Mesodermal cell (in vitro differentiated cells): ENCODE results near the gene IGSF9.

Experiments used
- H3K27ac ChIP-seq: 2 replicates; pipeline ENCODE4 v1.7.0; 2013; ENCODE audit warnings: mild to moderate bottlenecking, low read depth, low read length, moderate library complexity; ENCODE audit not compliant: severe bottlenecking
- H3K36me3 ChIP-seq: 2 replicates; pipeline ENCODE4 v1.7.1; 2013; ENCODE audit warnings: mild to moderate bottlenecking, low read length, moderate library complexity; ENCODE audit not compliant: control insufficient read depth, insufficient read depth
- H3K4me1 ChIP-seq: one replicate; pipeline ENCODE4 v1.7.1; 2013; ENCODE audit warnings: mild to moderate bottlenecking, low read length; ENCODE audit not compliant: insufficient read depth, control insufficient read depth, poor library complexity, severe bottlenecking
- H3K4me3 ChIP-seq: 2 replicates; pipeline ENCODE4 v1.7.0; 2013; ENCODE audit warnings: low read length, control low read depth, mild to moderate bottlenecking; ENCODE audit not compliant: insufficient read depth, poor library complexity, severe bottlenecking; ENCODE audit errors: extremely low read depth
- H3K9me3 ChIP-seq: 2 replicates; pipeline ENCODE4 v1.7.1; 2013; ENCODE audit warnings: mild to moderate bottlenecking, low read length, moderate library complexity; ENCODE audit not compliant: control insufficient read depth
- WGBS, 2 experiments: methylation state at CpG; one replicate each; pipeline ENCODE4 v1.1.5; 2013; ENCODE audit warnings: missing lambda C conversion rate in 2 of 2; ENCODE audit not compliant: insufficient coverage in 2 of 2; 5-methylcytosine and 5-hydroxymethylcytosine counted together

Gene IGSF9

GRCh38 chr1:159918352-159919200 is 26.8 kb downstream of the IGSF9 start:
- H3K9me3 ChIP-seq, result no peaks in the 10 kb centered on the region
- WGBS, 2 experiments, result 96 to 98% methylated on average over 8 to 12 of the region's 13 CpGs
- H3K36me3 ChIP-seq, result peaks cover 57% of the 10 kb centered on the region
- H3K27ac ChIP-seq, result no peak overlapping the region
- H3K4me1 ChIP-seq, result peaks cover 77% of the 10 kb centered on the region
- H3K4me3 ChIP-seq, result no peak overlapping the region

DNA sequence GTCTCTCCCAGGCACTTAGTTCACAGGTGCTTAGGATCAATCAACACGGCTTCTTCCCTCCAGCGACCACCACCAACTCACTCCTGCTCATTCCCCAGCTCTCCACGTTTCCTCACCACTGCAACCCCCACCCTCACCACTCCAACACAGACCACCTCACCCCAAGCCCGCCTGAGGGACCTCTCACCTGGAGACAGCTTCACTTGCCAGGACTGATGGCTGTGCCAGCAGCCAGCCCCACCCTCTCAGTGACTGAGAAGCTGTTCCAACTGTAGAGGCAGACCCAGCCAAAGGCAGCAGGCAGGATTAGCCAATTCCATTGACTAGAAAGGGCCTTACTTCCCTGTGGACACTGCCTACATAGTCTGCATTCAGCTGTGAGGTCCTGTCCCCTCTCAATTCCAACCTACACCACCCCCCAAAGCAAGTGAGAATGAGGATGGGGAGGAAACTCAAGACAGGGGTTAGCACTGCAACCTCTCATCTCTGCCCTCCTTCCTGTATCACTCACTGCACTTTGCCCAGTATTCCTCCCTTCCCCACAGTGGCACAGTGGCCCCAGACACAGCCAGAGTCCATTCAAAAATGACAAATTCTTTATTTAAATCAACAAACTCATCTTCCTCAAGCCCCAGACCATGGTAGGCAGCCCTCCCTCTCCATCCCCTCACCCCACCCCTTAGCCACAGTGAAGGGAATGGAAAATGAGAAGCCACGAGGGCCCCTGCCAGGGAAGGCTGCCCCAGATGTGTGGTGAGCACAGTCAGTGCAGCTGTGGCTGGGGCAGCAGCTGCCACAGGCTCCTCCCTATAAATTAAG is 27.7 kb downstream of the IGSF9 start:
- Histone ChIP-seq H3K9me3 (no peaks in the 10 kb centered on the region), H3K4me1 (peaks cover 76% of the 10 kb centered on the region), H3K4me3 (no peak overlapping the region), H3K27ac (no peak overlapping the region), H3K36me3 (peaks cover 53% of the 10 kb centered on the region)
- 88 to 93% methylated on average over 4 of the region's 5 CpGs for WGBS, 2 experiments

DNA sequence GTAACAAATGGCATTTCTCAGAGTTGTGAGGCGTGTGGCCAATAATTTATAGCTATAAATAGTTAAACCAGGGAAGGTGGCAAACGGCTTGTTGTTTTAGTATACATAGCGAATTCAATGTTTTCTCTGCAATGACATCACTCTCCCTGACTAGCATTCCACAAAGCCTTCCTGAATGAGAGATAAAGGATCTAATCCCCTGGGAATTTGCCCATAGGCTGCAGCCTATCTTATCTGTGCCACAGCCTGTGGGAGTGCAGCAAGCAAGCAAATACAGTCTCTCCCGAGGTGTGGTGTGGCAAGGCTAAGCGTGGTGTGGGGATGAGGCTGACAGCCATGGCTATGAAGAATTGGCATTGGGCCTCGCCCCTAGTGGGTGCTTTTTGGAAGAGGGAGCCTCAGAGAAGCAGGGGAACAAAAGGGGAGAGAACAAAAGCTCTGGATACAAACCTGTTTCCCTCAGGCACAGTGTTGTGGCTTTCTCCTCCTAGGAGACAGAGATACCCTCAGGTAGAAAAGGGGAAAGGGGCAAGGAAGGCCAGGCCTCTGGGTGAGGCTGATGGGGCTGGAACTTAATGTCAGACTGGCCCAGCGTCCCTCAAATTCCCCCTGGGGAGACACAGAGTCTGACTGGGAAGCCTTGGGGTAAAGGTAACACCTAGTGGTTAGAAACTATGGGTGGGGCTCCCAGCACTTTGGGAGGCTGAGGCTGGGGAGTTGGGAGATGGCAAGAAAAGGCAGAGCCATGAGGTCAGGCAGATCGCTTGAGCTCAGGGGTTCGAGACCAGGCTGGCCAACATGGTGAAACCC is 29.0 kb downstream of the IGSF9 start:
- H3K4me3 ChIP-seq, result no peak overlapping the region
- H3K27ac ChIP-seq, result peak overlapping the region; percentile 92
- 50 to 65% methylated on average over 5 to 8 of the region's 9 CpGs for WGBS, 2 experiments
- no peaks in the 10 kb centered on the region for H3K9me3 ChIP-seq
- peaks cover 77% of the 10 kb centered on the region for H3K4me1 ChIP-seq
- H3K36me3 ChIP-seq, result peaks cover 41% of the 10 kb centered on the region

DNA sequence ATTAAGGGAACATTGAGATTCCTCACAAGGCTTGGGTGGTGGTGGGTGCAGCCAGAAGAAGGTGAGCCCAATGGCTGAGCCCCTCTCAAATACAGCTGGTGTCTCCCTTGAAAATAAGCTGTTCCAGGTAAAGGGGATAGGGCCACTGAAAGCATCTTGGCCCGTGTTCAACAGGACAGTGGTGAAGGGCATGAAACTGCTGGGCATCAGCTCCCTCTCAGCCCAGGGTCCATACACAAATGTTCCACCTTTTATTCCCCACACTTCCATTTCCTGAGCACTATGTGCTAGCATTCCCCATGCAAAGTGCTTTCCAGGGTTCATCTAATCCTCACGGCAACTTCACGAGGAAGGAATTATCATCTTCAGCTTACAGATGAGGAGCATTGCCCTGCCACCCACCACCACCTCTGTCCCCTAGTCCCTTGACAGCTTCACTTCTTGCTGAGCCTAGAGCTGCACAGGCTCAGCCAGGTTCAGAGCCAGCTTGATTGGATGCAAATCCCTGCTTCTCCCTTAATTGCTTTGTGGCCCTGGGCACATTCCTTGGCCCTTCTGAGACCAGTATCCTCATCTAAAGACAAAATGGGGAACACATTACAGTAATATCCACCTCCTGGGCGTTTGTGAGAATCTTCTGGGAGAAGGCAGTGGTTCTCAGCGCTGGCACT is 29.7 kb downstream of the IGSF9 start:
- peaks cover 34% of the 10 kb centered on the region for H3K36me3 ChIP-seq
- H3K4me1 ChIP-seq, result peaks cover 77% of the 10 kb centered on the region
- peak overlapping the region; percentile 92 for H3K27ac ChIP-seq
- H3K4me3 ChIP-seq, result no peak overlapping the region
- no peaks in the 10 kb centered on the region for H3K9me3 ChIP-seq
- 71 to 100% methylated on average over 1 to 5 of the region's 5 CpGs for WGBS, 2 experiments

GRCh38 chr1:159914252-159915018 is 31.0 kb downstream of the IGSF9 start:
- H3K9me3 ChIP-seq, result no peaks in the 10 kb centered on the region
- WGBS, 2 experiments, result 91 to 92% methylated on average over 9 of the region's 10 CpGs
- H3K4me1 ChIP-seq, result peaks cover 77% of the 10 kb centered on the region
- H3K36me3 ChIP-seq, result peaks cover 21% of the 10 kb centered on the region
- H3K27ac ChIP-seq, result no peak overlapping the region
- H3K4me3 ChIP-seq, result no peak overlapping the region

DNA sequence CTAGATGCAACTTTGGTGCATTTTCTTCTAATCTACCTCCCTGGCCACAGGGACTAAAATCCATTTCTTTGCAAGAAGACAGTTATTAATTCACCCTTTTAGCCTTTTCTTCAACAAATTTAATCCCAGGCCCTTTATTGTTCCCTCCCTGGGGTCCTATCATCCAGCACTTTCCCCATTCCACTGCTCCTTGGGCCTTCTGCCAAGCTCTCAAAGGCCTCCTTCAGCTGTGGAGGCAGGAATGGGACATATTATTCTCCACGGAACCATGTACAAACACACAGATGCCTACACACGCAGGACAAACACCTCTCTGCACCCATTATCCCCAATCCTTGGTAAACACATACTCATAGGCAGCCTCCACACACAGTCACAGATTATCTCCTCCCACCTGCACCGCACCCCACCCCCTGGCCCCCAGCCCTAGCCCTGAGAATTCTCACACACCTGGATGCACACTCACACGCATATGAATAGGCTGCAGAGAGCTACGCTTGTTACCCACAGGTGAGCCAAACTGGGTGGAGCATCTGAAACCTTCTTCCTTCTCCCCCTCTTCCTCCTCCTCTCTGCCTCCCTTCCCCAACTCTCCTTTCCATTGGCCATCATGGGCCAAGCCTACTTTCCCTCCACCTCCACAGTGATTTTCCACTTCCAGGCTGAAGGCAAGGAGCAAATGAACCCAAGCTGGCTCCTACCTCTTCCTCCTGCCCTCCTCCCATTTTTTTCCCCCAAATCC is 31.8 kb downstream of the IGSF9 start:
- H3K4me3 ChIP-seq, result no peak overlapping the region
- peaks cover 13% of the 10 kb centered on the region for H3K36me3 ChIP-seq
- WGBS, 2 experiments, result 91 to 92% methylated on average over 4 of the region's 5 CpGs
- H3K4me1 ChIP-seq, result peaks cover 78% of the 10 kb centered on the region
- no peak overlapping the region for H3K27ac ChIP-seq
- H3K9me3 ChIP-seq, result no peaks in the 10 kb centered on the region

GRCh38 chr1:159911326-159912070 is 33.9 kb downstream of the IGSF9 start:
- Histone ChIP-seq H3K9me3 (no peaks in the 10 kb centered on the region), H3K36me3 (no peaks in the 10 kb centered on the region), H3K4me1 (peaks cover 64% of the 10 kb centered on the region), H3K4me3 (no peak overlapping the region), H3K27ac (peak overlapping the region; percentile 97)
- WGBS, 2 experiments, result 74 to 90% methylated on average over 5 of the region's 6 CpGs

DNA sequence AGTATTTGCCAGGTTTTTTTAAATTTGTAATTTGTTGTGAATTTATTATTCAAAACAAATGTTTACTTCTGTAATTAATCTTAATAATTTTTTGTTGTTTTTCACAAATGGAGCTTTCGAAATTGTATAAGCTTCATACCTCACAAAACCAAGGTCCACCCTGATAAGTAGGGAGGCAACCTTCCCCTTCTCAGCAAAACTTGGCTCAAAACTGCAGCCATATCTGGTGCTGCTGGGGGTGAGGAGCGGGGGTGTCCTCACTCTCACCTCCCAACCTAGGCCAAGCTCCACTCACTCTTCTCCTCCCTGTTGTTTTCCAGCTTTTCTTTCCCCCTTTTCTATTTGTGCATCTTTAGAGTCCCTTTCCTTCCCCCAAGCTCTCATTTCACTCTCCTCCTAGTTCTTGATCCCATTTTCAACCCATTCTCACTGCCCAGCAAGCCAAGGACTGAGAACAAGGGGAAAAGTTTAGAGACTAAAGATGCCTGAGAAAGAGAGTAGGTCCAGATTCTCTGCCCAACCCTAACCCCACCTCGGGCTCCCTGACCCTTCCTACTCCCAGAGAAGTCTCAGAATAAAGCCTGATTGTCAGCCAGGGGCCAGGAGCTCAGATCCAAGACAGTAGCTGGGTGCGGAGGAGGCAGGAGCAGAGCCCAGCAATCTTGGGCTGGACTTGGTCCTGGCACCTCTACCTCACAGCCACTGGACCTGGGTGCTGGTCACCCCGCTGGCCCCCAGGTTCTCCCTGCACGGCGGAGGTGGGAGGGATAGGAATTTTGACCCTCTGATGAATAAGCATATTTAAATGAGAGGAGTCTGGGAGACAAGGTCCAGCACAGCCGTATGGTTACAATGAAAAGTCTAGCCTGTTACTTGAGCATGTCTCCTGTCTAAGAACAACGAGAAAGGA is 37.1 kb downstream of the IGSF9 start:
- WGBS, 2 experiments, result 87 to 88% methylated on average over 5 of the region's 9 CpGs
- no peaks in the 10 kb centered on the region for H3K36me3 ChIP-seq
- H3K4me1 ChIP-seq, result peaks cover 44% of the 10 kb centered on the region
- H3K27ac ChIP-seq, result peak overlapping the region; percentile 10
- H3K4me3 ChIP-seq, result no peak overlapping the region
- peaks cover 9% of the 10 kb centered on the region for H3K9me3 ChIP-seq
